ENCODE data around the gene PCK2. TPM values are rescaled to one million over a fixed set of nuclear protein-coding genes. Genes with fewer than 3 reads are reported as not detected.
A peak's percentile ranks its signal among the peaks of the same experiment; 100 is the strongest.

Gene PCK2
- total RNA-seq, 1 experiment from 2014 or later: 106 TPM

GRCh38 chr14:24093207-24093900 is 757 bp upstream of the PCK2 start:
- H3K4me2 ChIP-seq (ENCODE audit: low read depth, low read length, poor library complexity, severe bottlenecking): peak overlapping the region; percentile 95
- H2AFZ ChIP-seq (ENCODE audit: low read length): no peak overlapping the region

GRCh38 chr14:24094841-24095270 is 745 bp downstream of the PCK2 start:
- H4K20me1 ChIP-seq (ENCODE audit: insufficient read depth, low read depth, low read length): no peaks in the 10 kb centered on the region
- peak overlapping the region; percentile 95 for H3K4me3 ChIP-seq (ENCODE audit: low read length)
- H3K9me2 ChIP-seq (replicated peaks; ENCODE audit: insufficient read depth, low read length): no peaks in the 10 kb centered on the region
- no peaks in the 10 kb centered on the region for H3K27me3 ChIP-seq (ENCODE audit: low read length)
- H3K27ac ChIP-seq (ENCODE audit: low read length): peak overlapping the region; percentile 91
- peak; percentile 72 for DNase-seq
- no peaks in the 10 kb centered on the region for H3K9me3 ChIP-seq (ENCODE audit: low read length)
- peak overlapping the region; percentile 95 for H3K4me2 ChIP-seq (ENCODE audit: low read depth, low read length, poor library complexity, severe bottlenecking)
- no peak overlapping the region for H2AFZ ChIP-seq (ENCODE audit: low read length)
- peaks cover 18% of the 10 kb centered on the region for H3K79me2 ChIP-seq (ENCODE audit: low read length)
- H3K4me1 ChIP-seq (ENCODE audit: low read length): peaks cover 29% of the 10 kb centered on the region
- peak overlapping the region; percentile 97 for H3K9ac ChIP-seq (ENCODE audit: low read length)
- H3K36me3 ChIP-seq (ENCODE audit: insufficient read depth, low read length): 0 out of 2 replicates have a peak, but pooled peaks cover 10% of the 10 kb centered on the region

More at GRCh38 chr14:24093207-24093900, 757 bp upstream of the PCK2 start:
- Histone ChIP-seq H3K27ac (ENCODE audit: low read length) (peak overlapping the region; percentile 60; the same call in 1 of the 2 replicates), H3K27me3 (ENCODE audit: low read length) (no peaks in the 10 kb centered on the region), H3K9ac (ENCODE audit: low read length) (peak overlapping the region; percentile 97), H3K4me3 (ENCODE audit: low read length) (peak overlapping the region; percentile 95; the same call in 1 of the 2 replicates), H3K9me2 (replicated peaks; ENCODE audit: insufficient read depth, low read length) (no peaks in the 10 kb centered on the region), H3K9me3 (ENCODE audit: low read length) (no peaks in the 10 kb centered on the region), H3K79me2 (ENCODE audit: low read length) (peaks cover 18% of the 10 kb centered on the region), H3K36me3 (ENCODE audit: insufficient read depth, low read length) (0 out of 2 replicates have a peak, but pooled peaks cover 3% of the 10 kb centered on the region), H3K4me1 (ENCODE audit: low read length) (peaks cover 29% of the 10 kb centered on the region), H4K20me1 (ENCODE audit: insufficient read depth, low read depth, low read length) (no peaks in the 10 kb centered on the region)
- no peak for DNase-seq

GRCh38 chr14:24095271-24096068 is 1.4 kb downstream of the PCK2 start:
- H3K9ac ChIP-seq (ENCODE audit: low read length): peak overlapping the region; percentile 97
- peak overlapping the region; percentile 95 for H3K4me2 ChIP-seq (ENCODE audit: low read depth, low read length, poor library complexity, severe bottlenecking)
- H3K79me2 ChIP-seq (ENCODE audit: low read length): peaks cover 18% of the 10 kb centered on the region
- no peaks in the 10 kb centered on the region for H3K27me3 ChIP-seq (ENCODE audit: low read length)
- H3K36me3 ChIP-seq (ENCODE audit: insufficient read depth, low read length): peaks cover 16% of the 10 kb centered on the region
- H3K4me1 ChIP-seq (ENCODE audit: low read length): peaks cover 26% of the 10 kb centered on the region
- no peak overlapping the region for H2AFZ ChIP-seq (ENCODE audit: low read length)
- H3K27ac ChIP-seq (ENCODE audit: low read length): peak overlapping the region; percentile 91
- H4K20me1 ChIP-seq (ENCODE audit: insufficient read depth, low read depth, low read length): no peaks in the 10 kb centered on the region
- no peaks in the 10 kb centered on the region for H3K9me2 ChIP-seq (replicated peaks; ENCODE audit: insufficient read depth, low read length)
- peak overlapping the region; percentile 95 for H3K4me3 ChIP-seq (ENCODE audit: low read length)
- H3K9me3 ChIP-seq (ENCODE audit: low read length): no peaks in the 10 kb centered on the region
- DNase-seq: peak; percentile 92

GRCh38 chr14:24096545-24097181 is 2.6 kb downstream of the PCK2 start:
- DNase-seq: no peak
- no peak overlapping the region for H3K4me3 ChIP-seq (ENCODE audit: low read length)
- no peaks in the 10 kb centered on the region for H3K9me2 ChIP-seq (replicated peaks; ENCODE audit: insufficient read depth, low read length)
- H3K36me3 ChIP-seq (ENCODE audit: insufficient read depth, low read length): peaks cover 25% of the 10 kb centered on the region
- no peak overlapping the region for H3K9ac ChIP-seq (ENCODE audit: low read length)
- no peaks in the 10 kb centered on the region for H4K20me1 ChIP-seq (ENCODE audit: insufficient read depth, low read depth, low read length)
- H3K4me2 ChIP-seq (ENCODE audit: low read depth, low read length, poor library complexity, severe bottlenecking): no peak overlapping the region
- H3K27ac ChIP-seq (ENCODE audit: low read length): no peak overlapping the region
- H3K9me3 ChIP-seq (ENCODE audit: low read length): no peaks in the 10 kb centered on the region
- no peaks in the 10 kb centered on the region for H3K27me3 ChIP-seq (ENCODE audit: low read length)
- no peak overlapping the region for H2AFZ ChIP-seq (ENCODE audit: low read length)
- peaks cover 18% of the 10 kb centered on the region for H3K79me2 ChIP-seq (ENCODE audit: low read length)
- H3K4me1 ChIP-seq (ENCODE audit: low read length): peaks cover 22% of the 10 kb centered on the region

- no peaks in the 10 kb centered on the region for H3K9me3 ChIP-seq (ENCODE audit: low read length)
- H3K4me1 ChIP-seq (ENCODE audit: low read length): peaks cover 15% of the 10 kb centered on the region
- H3K27ac ChIP-seq (ENCODE audit: low read length): no peak overlapping the region
- H3K4me2 ChIP-seq (ENCODE audit: low read depth, low read length, poor library complexity, severe bottlenecking): no peak overlapping the region
- H3K4me3 ChIP-seq (ENCODE audit: low read length): no peak overlapping the region
- DNase-seq: no peak
- no peak overlapping the region for H2AFZ ChIP-seq (ENCODE audit: low read length)
- peaks cover 18% of the 10 kb centered on the region for H3K79me2 ChIP-seq (ENCODE audit: low read length)
- no peak overlapping the region for H3K9ac ChIP-seq (ENCODE audit: low read length)
- H3K9me2 ChIP-seq (replicated peaks; ENCODE audit: insufficient read depth, low read length): no peaks in the 10 kb centered on the region
- no peaks in the 10 kb centered on the region for H4K20me1 ChIP-seq (ENCODE audit: insufficient read depth, low read depth, low read length)
- no peaks in the 10 kb centered on the region for H3K27me3 ChIP-seq (ENCODE audit: low read length)
- H3K36me3 ChIP-seq (ENCODE audit: insufficient read depth, low read length): peaks cover 39% of the 10 kb centered on the region
Measured at GRCh38 chr14:24098229-24098926, 4.3 kb downstream of the PCK2 start.

GRCh38 chr14:24098927-24099813 is 5.1 kb downstream of the PCK2 start:
- no peaks in the 10 kb centered on the region for H3K27me3 ChIP-seq (ENCODE audit: low read length)
- H3K79me2 ChIP-seq (ENCODE audit: low read length): peaks cover 18% of the 10 kb centered on the region
- peaks cover 10% of the 10 kb centered on the region for H3K4me1 ChIP-seq (ENCODE audit: low read length)
- no peak overlapping the region for H3K27ac ChIP-seq (ENCODE audit: low read length)
- H3K4me3 ChIP-seq (ENCODE audit: low read length): no peak overlapping the region
- H3K4me2 ChIP-seq (ENCODE audit: low read depth, low read length, poor library complexity, severe bottlenecking): no peak overlapping the region
- H3K9me3 ChIP-seq (ENCODE audit: low read length): no peaks in the 10 kb centered on the region
- no peak for DNase-seq
- H3K9me2 ChIP-seq (replicated peaks; ENCODE audit: insufficient read depth, low read length): no peaks in the 10 kb centered on the region
- peaks cover 46% of the 10 kb centered on the region for H3K36me3 ChIP-seq (ENCODE audit: insufficient read depth, low read length)
- no peak overlapping the region for H2AFZ ChIP-seq (ENCODE audit: low read length)
- H4K20me1 ChIP-seq (ENCODE audit: insufficient read depth, low read depth, low read length): no peaks in the 10 kb centered on the region
- no peak overlapping the region for H3K9ac ChIP-seq (ENCODE audit: low read length)

GRCh38 chr14:24100197-24100981 is 6.3 kb downstream of the PCK2 start:
- Histone ChIP-seq H3K27ac (ENCODE audit: low read length) (no peak overlapping the region), H3K27me3 (ENCODE audit: low read length) (no peaks in the 10 kb centered on the region), H3K9me3 (ENCODE audit: low read length) (no peaks in the 10 kb centered on the region), H3K36me3 (ENCODE audit: insufficient read depth, low read length) (peaks cover 46% of the 10 kb centered on the region), H3K4me1 (ENCODE audit: low read length) (peaks cover 5% of the 10 kb centered on the region), H3K4me3 (ENCODE audit: low read length) (no peak overlapping the region), H3K4me2 (ENCODE audit: low read depth, low read length, poor library complexity, severe bottlenecking) (no peak overlapping the region), H4K20me1 (ENCODE audit: insufficient read depth, low read depth, low read length) (no peaks in the 10 kb centered on the region), H3K9me2 (replicated peaks; ENCODE audit: insufficient read depth, low read length) (no peaks in the 10 kb centered on the region), H2AFZ (ENCODE audit: low read length) (no peak overlapping the region), H3K79me2 (ENCODE audit: low read length) (peaks cover 6% of the 10 kb centered on the region), H3K9ac (ENCODE audit: low read length) (no peak overlapping the region)
- no peak for DNase-seq

Measured in Karpas-422 (cell line).